Kasumi-1 (cell line): ENCODE data around the gene CGB3.
"Not testable (repeated sequence)": the region's sequence is repeated elsewhere in the genome, so short reads cannot be mapped to it uniquely, and the experiment has no call there.

ENCODE experiments used
- DNase-seq, 2 experiments: peaks; one replicate each; lab custom pipeline; 2025; lab: John Stamatoyannopoulos, UW

The CGB3 gene

DNA sequence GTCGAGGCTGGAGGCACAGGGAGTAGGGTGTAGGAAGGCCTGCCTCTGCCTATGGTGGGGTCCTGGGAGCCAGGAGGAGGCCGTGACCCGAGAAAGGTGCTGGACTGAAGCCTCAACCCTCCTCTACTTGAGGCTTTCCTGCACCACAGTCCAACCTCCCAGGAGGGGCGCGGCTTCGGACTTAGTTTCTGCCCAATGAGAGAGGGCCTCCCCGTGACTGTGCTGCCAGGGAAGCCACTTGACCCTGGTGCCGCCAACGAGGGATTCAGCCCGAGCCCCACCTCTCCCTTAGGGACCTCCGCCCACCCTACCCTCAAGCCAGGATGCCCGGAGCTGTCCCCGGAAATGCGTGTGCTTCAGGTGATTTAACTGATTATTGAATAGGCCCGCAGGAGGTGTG is at the start of gene CGB3:
Gene CGB3, minus strand, starts transcription at position 101 of the 400 bp plus-strand sequence. CDS start 362 bp downstream, outside the sequence.
- not testable (repeated sequence) for DNase-seq

DNA sequence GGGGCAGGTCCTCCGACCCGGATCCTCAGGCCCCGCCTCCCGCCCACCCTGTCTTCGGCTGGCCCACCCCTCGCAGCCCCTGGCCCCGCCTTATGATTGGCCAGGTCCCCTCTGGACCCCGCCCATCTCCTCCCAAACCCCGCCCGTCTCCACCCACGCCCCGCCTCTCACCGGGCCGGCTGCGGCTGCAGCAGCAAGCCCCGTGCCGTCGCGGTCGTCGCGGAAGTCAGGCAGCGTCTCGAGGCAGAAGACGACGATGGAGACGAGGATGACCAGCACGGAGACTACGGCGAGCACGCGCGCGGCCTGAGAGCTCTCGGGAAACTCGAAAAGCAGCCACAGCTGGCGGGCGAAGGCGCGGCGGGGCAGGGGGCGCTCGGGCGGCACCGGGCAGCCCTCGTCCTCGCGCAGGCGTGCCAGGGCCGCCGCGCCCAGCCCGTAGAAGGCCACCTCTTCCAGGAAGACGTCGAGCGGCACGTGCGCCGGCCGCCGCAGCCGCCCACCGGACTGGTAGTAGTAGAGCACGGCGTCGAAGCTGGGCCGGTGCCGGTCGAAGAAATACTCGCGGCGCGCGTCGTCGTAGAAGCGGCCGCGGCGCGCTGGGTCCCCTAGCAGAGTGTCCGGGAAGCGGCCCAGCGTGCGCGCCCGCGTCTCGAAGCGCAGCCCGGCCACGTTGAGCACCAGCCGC is 47.9 kb upstream of the CGB3 start:
- no peak for DNase-seq

DNA sequence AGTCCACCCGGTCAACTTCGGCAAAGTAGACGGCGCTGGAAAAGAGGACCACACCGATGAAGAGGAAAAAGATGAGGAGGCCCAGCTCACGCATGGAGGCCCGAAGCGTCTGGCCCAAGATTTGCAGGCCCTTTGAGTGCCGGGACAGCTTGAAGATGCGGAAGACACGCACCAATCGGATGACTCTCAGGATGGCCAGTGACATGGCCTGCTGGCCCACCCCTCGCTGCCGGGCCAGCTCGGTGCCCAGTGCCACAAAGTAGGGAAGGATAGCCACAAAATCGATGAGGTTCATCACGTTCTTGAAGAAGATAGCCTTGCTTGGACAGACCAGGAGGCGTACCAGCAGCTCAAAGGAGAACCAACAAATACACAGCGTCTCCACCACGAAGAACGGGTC is 46.3 kb upstream of the CGB3 start:
- DNase-seq = no peak

DNA sequence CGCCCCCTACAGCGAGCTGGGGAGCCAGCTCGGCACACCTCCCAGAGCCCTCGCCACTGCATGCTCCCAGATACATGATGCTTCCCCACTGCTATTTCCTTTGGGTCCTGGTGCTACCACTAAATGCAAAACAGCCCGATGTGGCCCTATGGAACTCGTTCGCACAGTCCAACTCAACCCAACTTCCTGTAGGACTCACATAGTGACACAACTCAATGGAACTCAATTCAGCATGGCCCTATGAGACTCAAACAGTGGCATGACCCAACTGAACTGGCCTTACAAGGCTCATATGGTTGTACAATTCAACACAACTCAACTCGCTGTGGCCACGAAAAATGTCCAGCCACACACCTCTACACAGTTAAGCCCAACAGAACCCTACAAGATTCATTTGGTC is 44.9 kb upstream of the CGB3 start:
- no peak for DNase-seq

DNA sequence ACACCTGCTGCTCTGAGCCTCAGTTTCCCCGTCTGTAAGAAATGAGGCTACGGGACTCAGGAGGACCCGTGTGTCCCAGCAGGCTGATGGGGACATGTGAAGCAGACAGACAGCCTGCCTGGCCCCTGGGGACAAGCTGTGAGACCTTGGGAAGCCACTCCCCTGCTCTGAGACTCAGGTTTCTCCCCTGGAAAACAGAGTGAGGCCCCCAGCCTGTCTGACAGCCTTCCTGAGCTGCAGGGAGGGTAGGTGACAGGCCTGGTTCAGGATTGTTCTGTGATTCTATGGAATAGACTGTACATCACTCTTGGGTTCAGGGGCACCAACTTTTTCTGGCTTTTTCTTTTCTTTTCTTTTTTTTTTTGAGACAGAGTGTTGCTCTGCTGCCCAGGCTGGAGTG is 43.4 kb upstream of the CGB3 start:
- DNase-seq = no peak

DNA sequence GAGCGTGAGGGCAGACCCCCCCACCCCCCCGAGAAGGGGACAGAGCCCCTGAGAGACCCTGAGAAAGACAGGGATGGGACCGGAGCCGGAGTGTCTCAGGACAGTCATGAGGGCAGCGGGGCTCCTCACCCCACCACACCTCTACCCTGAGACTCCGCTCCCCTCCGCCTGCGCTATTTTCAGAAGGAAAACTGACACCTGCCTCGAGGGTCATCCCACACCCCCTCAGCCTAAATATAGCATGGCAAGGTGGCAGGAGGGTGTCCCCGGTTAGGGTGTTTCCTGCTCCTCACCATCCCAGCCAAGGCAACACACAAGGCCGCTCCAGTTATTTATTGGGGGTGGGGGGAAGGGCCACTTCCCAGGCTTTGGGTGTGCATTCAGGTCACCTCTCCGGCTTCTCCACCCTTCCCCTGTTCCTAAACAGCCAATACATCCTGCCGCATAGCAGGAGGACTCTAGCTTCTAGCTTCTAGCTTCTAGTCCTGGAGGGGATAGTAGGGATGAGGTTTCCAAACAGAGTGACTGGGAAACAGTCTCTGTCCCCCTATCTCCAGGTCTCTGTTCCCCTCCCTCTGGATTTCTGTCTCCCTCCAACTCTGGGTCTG is 41.9 kb upstream of the CGB3 start:
- no peak for DNase-seq

DNA sequence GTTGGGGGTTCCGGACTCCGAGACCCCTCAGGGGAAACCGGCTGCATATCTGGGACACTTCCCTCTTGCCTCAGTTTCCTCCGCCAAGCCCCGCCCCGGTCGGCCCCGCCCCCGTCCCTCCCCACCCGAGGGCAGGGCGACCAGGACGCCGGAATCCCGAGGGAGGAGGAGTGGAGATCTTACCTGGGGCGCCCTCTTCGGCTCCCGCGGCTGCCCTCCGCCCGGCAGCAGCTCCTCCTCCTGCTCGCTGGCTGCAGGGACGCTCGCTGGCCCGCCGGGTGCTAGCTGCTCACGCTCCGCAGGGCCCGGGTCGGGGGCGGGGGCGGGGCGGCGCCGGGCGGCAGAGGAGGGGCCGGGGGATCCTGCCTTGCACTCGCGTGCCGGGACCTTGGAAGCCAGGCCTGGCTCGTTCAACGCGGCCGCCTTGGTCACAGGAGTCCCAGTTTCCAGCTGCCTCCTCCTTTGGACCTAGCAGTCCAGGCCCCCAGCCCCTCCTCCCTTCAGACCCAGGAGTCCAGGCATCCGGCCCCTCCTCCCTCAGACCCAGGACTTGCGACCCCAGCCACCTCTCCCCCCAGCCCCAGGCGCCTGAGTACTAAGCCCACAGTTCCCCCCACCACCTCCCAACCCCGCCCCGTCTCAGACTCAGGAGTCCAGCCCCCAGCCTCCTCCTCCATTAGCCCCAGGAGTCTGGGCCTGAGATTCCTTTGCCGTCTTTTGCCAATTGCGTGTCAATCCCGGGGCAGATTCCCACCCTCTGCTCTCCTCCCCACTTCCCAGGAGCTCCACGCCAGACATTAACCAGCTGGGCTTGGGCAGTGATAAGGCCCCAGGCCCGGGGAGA is 40.9 kb upstream of the CGB3 start, which contains the start of gene NTF4:
Gene NTF4, minus strand, starts transcription at position 51 of the 844 bp plus-strand sequence. CDS start 2,821 bp downstream, outside the sequence.
- no peak for DNase-seq

DNA sequence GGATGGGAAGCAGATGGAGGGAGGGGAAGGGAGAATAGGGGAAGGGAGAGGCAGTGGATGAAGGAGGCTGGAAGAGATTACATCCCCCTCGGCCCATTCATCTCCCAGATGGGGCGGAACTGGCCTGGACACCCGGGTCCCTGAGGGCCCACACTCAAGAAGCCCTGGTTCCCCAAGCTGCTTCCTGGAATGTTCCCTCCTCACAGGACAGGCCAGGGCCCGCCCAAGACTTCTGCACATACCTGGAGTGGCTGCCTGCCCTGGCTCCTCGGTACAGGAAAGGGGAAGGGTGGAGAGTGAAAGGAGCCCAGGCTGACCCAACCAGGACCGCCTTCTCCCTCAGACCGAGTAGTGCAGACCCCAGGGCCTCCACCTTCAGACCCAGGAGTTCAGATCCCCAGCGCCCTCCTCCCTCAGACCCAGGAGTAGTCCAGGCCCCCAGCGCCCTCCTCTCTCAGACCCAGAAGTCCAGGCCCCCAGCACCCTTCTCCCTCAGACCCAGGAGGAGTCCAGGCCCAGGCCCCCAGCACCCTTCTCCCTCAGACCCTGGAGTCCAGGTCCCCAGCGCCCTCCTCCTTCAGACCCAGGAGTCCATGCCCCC is 40.0 kb upstream of the CGB3 start:
- no peak for DNase-seq

DNA sequence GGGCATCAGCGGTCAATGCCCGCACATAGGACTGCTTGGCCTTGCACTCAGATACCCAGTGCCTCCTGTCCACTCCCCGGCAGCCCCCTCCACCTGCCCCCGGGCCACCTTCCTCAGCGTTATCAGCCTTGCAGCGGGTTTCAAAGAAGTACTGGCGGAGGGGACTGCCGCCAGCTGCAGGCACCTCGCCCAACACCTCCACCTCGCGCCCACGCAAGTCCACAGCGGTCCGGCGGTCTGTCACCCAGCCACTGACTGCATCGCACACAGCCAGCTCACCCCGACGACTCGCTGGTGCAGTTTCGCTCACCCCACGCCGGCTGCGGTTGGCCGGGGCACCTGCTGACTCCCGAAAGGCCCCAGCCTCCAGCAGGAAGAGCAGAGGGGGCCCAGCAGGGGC is 37.3 kb upstream of the CGB3 start:
- DNase-seq = no peak

DNA sequence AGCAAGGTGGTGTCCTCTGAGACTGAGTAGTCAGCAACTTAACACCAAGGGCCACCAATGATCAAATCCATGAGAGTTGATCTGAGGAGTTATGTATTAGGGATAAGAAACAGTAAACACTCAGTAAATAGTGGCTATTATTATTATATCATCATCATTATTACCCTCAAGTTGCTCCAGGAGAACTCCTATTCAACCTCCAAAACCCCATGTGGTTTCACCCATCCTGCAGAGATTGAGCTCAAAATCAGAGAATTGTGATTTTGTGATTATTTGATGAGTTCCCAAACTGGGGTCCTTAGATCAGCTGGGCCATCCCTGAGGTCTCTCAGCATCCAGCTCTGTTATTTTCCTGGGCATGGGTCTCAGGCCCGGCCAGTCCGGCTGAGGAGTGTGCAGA is 36.9 kb upstream of the CGB3 start:
- no peak for DNase-seq

DNA sequence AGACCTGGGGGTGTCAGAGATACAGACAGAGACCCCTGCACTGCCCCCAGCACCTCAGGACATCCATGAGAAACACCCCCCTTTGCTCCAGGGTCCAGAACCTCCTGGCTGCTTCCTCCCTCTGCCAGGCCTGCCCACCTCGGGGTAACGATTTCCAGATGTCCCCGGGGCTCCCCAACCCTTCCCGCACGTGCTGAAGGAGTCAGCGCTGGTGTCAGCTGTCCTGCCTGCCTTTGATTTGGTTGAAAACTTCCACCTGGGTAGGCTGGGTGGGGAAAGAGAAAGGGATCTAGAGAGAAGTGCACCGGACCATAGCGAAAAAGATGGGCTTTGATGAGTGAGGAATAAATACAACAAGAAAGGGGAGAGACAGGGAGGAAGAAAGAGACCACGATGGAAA is 34.9 kb upstream of the CGB3 start:
- DNase-seq = no peak

DNA sequence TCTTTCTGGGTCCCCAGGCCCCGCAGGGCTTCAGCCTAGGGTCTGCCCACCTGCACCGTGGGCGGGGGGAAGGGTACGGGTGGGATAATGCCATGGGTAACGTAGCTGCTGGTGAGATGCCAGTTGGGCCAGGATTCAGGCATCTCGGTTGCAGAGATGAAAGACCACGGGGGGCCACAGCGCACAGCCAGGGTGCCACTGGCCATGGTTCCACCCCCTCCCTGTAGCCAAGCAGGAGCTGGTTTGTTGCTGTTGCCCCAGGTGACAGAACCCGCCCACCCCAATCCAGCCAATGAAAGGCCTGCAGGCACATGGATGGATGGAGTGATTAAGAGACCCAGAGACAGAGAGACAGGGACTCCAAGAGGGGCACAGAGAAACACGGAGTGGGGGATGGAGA is 34.4 kb upstream of the CGB3 start:
- no peak for DNase-seq

DNA sequence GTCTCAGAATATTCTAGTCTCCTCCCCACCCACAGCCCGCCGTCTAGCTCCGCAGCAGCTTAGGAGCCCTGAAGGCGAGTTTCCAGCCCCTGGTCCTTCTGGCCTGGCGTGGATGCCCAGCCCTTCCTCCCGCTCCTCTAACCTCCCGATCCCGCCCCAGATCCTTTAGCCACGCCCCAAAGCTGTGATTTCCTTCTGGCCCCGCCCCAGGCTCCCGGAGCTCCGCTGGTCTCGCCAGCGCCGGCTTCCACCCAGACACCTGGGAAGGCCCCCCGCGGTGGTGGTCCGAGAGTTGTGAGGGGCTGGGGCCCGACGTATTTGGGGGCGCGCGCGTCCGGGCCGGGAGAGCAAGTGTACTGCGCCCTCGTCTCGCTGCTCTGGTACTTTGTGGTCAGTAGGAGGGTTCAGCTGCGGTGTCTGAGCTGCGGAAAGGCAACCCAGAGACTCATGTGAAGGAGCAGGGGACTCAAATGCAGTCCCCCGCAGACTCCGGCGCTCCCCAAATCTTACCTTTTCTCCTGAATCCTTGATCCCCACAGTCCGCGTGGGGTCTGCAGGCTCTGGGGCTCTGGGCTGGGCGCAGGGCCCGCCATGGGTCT is 33.6 kb upstream of the CGB3 start, which contains the start of gene CGB7:
Gene CGB7, minus strand, starts transcription at position 114 of the 599 bp plus-strand sequence. CDS start 2,374 bp downstream, outside the sequence.
- DNase-seq = no peak

DNA sequence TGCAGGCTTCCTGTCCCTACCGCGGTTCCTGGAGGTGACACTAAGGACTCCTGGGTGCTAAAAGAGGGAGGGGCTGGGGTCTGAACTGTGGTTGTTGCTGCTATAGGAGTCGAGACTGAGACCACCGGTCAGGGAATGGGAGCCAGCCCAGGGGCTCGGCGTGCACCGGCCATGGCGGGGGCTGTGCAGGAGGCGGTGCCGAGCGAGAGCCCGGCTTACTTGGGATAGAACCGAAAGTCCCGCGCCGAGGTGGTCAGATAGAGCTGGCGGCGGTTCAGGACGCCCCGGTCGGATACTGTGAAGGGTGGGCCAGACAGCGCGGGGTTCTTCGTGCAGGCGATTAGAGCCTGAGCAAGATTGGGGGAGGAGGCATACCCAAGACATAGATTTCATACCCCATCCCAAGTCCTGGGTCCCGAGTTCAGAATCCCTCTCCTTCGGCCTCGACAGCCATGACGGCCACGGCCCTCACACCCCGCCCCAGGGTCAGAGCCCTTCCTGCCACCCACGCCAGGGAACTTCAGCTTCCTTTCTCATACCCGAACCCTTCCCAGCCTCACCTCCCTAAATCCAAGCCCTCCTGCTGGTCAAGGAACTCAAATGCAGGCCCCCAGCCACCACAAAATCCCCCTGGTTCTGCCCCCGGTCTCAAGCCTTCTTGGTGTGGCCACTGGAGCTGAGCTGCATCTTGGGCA is 32.9 kb upstream of the CGB3 start:
- not testable (repeated sequence) for DNase-seq

DNA sequence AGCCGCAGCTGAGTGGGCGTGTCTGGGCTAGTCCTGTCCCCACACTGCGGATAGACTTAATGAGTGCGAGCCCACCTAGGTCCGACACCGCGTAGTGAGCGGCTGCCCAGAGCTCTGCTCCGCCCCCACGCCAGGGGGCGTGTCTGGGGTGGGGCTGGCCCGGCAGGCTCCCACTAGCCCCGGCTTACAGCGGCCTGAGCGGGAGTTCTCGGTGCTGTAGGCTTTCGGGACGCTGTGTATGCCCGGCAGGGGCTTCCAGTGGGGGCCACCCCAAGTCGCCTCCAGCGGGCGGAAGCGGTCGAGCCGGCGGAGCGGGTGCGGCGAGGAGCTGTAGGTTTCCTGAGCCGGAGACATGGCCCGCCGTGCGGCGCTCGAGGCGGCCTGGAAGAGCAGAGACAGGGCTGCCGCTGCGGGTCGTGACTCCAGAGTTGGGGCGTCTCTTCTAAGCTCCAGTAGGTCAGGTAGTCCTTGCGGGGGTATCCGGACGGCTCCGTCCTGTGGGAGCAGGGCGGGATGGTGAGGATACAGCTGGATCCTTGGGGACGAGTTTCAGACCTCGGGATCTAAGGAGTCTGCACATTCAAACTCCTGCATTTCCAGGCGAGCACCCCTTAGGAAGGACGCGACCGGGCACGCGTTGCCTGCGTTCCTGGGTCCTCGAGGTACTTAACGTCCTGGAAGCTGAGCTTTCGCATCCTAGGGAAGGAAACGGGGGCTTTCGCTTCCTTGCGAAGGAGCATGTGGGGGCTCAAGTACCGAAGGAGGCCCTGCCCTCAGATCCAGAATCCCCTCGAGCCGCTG is 32.2 kb upstream of the CGB3 start:
- peak; percentile 12 to 26 for DNase-seq

DNA sequence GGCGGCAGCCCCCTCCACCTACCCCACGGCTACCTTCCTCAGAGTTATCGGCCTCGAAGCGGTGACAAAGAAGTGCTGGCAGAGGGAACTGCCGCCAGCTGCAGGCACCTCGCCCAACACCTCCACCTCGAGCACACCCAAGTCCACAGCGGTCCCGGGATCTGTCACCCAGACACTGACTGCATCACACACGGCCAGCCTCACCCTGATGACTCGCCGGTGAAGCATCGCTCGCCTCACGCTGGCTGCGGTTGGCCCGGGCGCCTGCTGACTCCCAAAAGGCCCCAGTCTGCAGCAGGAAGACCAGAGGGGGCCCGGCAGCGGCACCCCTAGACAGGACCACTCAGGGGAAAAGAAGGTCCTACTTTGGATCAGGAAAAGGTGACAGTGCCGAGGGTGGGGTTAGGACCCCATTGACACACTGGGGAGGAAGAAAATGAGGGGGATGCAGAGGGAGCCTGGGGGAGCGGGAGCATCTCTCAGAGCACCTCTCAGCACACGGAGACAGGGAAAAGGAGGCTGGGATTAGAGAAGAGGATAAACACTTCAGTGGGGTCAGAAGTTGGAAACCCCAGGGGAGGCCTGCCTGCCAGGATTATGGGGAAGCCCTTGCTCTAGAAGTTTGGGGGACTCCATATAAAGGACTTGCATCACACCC is 26.4 kb upstream of the CGB3 start:
- DNase-seq = not testable (repeated sequence)

DNA sequence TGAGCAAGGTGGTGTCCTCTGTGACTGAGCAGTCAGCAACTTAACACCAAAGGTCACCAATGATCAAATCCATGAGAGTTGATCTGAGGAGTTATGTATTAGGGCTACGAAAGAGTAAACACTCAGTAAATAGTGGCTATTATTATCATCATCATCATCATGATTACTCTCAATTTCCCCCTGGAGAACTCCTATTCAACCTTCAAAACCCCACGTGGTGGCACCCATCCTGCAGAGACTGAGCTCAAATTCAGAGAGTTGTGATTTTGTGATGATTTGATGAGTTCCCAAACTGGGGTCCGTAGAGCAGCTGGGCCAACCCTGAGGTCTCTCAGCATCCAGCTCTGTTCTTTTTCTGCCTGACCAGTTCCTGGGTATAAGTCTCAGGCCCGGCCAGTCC is 25.7 kb upstream of the CGB3 start:
- DNase-seq = not testable (repeated sequence)

DNA sequence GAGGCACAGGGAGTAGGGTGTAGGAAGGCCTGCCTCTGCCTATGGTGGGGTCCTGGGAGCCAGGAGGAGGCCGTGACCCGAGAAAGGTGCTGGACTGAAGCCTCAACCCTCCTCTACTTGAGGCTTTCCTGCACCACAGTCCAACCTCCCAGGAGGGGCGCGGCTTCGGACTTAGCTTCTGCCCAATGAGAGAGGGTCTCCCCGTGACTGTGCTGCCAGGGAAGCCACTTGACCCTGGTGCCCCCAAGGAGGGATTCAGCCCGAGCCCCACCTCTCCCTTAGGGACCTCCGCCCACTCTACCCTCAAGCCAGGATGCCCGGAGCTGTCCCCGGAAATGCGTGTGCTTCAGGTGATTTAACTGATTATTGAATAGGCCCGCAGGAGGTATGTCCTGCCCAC is 24.9 kb upstream of the CGB3 start, which contains the start of gene CGB8:
Gene CGB8, minus strand, starts transcription at position 101 of the 400 bp plus-strand sequence. CDS start 372 bp downstream, outside the sequence.
- not testable (repeated sequence) for DNase-seq

DNA sequence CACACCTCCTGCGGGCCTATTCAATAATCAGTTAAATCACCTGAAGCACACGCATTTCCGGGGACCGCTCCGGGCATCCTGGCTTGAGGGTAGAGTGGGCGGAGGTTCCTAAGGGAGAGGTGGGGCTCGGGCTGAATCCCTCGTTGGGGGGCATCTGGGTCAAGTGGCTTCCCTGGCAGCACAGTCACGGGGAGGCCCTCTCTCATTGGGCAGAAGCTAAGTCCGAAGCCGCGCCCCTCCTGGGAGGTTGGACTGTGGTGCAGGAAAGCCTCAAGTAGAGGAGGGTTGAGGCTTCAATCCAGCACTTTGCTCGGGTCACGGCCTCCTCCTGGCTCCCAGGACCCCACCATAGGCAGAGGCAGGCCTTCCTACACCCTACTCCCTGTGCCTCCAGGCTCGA is 19.4 kb upstream of the CGB3 start, which contains the start of gene CGB5:
Gene CGB5, plus strand, starts transcription at position 301 of the 400 bp plus-strand sequence. CDS start 362 bp downstream, outside the sequence.
- not testable (repeated sequence) for DNase-seq
